Epithelial cell of proximal tubule (primary cell): ENCODE measurements around the gene POLR1D. TPM values are rescaled to one million over a fixed set of nuclear protein-coding genes. Genes with fewer than 3 reads are reported as not detected.

Source experiments
- DNase-seq: peaks from one replicate; pipeline ENCODE4 v3.0.0-alpha.2; 2011; ENCODE audit warnings: low read depth
- H3K4me3 ChIP-seq: 2 replicates; pipeline ENCODE4 v1.5.1; 2011; ENCODE audit warnings: low read depth, mild to moderate bottlenecking, low read length
- CTCF ChIP-seq: conservative IDR thresholded peaks from 2 replicates; pipeline ENCODE4 v1.5.1; 2012; ENCODE audit warnings: low read depth, mild to moderate bottlenecking, low read length
- total RNA-seq: library from RNA; depleted of rRNA; stranded (reverse); fragments of >200 nt; gene quantifications from 2 replicates; pipeline ENCODE4 v1.2.3, GENCODE V29; 2015

POLR1D gene
- total RNA-seq, 1 donor from 2014 or later, result 125 TPM

DNA sequence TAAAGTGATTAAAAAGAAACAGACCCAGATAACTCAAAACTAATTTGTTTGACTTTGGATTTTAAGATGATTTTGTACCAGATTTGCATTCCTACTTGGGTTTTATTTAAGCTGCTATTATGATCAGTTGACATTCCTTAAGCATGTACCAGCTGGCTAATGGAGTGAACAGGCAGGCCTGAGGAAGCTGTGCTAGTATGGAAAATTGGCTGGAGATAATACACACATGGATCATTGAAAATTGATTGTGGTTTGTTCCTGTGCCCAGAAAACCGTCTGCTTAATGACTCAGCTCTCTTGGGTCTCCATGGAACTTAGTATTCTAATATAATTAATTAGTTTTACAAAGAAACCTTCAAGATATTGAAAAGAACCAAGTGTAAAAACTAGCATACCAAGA, 22.6 kb downstream of the POLR1D start:
- H3K4me3 ChIP-seq, result no peak overlapping the region
- no peak for TF ChIP-seq CTCF
- no peak for DNase-seq

- no peak for TF ChIP-seq CTCF
- no peak for DNase-seq
- H3K4me3 ChIP-seq, result no peak overlapping the region
Measured at GRCh38 chr13:27650312-27650711, 28.6 kb downstream of the POLR1D start.

DNA sequence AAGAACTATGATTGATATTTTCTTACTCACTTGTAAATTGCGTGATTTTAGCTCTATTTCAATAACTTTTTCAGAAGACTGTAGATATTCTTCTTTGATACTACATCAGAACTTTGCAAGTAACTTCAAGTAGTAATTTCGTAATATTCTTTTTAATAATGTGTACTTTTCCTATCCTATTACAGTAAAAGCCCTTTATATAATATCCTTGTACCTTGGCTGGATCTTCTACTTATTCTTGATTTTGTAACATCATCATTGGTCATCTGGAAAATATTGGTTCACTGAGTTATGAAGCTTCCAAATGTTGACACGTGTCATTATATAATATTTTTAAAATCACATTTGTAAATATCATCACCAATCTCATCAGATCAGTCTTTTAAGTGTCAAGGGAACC, 32.4 kb downstream of the POLR1D start:
- DNase-seq, result no peak
- no peak overlapping the region for H3K4me3 ChIP-seq
- TF ChIP-seq CTCF, result no peak

- DNase-seq, result no peak
- H3K4me3 ChIP-seq, result no peak overlapping the region
- TF ChIP-seq CTCF, result no peak
Measured at GRCh38 chr13:27654816-27655215, 33.1 kb downstream of the POLR1D start.

- no peak for TF ChIP-seq CTCF
- no peak overlapping the region for H3K4me3 ChIP-seq
- no peak for DNase-seq
Measured at GRCh38 chr13:27657724-27658123, 36.0 kb downstream of the POLR1D start.

DNA sequence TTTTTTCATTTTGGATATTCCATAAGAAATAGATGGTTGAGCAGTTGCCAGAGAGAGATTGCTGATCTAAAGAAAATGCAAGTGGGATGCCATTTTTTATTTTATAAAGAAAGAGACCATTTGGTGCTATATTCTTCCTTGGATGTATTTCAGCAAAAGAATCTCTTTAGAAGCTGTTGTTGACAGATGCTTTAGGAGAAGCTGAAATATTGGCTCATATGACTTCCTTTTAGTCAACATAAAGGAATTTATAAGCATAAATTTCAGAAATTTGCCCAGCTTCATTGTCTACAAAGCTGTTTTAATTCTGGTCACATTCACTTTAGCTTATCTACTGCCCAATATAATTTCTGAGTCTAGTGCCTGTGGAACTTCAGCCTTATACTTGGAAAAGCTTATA, 36.9 kb downstream of the POLR1D start:
- no peak for DNase-seq
- TF ChIP-seq CTCF, result no peak
- no peak overlapping the region for H3K4me3 ChIP-seq

DNA sequence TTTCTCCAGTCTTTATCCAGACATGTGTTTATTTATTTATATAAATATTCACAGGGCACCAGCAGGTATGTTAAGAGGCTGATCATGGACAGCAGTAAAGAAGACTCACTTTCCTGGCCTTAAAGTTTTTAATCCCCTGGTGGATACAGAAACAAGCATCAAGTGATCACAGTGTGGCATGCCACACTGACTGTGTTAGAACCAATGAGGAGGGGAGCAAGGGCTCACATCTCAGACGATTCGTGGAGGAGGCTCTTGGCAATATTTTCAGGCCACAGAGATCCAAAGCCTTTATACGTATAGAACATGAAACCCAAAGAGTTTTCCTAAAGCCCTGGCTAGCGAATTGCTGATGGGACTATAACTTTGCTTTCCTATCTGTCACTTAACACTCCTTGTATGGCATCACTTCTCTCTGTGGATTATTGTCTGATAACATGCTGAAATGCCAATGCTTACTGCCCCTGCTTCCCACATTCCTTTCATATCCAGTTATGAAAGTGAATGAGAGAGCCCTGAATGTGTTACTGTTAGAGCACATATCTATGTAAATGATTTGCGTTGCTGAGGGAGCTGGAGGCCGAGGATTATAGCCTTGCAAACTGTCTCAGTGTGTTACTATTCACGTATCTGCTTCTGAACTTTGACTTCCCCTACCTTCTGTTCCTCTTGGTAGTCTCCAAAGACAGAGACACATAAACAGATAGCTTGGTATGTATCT, 37.6 kb downstream of the POLR1D start:
- TF ChIP-seq CTCF, result no peak
- no peak overlapping the region for H3K4me3 ChIP-seq
- no peak for DNase-seq
